ENCODE data around the gene GAREM1.

DNA sequence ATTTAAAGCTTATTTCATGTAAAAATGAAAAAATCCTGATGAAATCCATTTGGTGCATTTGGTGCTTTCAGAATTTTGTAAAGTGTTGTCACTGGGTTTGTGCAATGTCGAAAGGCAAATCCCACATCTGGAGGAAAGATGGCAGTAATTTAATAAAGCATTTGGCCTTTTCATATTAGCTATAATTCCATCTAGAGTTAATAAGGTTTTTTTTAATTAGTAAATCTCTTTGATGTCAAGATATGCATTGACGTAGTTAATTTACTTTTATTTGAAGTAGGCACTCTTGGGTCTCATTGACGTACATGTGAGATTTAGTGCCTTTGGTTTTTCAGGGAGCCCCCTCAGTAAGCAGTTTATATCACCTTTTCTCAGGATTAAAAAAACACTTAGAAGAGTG, 12.3 kb upstream of the GAREM1 start:
- TF ChIP-seq, protein P1, sequence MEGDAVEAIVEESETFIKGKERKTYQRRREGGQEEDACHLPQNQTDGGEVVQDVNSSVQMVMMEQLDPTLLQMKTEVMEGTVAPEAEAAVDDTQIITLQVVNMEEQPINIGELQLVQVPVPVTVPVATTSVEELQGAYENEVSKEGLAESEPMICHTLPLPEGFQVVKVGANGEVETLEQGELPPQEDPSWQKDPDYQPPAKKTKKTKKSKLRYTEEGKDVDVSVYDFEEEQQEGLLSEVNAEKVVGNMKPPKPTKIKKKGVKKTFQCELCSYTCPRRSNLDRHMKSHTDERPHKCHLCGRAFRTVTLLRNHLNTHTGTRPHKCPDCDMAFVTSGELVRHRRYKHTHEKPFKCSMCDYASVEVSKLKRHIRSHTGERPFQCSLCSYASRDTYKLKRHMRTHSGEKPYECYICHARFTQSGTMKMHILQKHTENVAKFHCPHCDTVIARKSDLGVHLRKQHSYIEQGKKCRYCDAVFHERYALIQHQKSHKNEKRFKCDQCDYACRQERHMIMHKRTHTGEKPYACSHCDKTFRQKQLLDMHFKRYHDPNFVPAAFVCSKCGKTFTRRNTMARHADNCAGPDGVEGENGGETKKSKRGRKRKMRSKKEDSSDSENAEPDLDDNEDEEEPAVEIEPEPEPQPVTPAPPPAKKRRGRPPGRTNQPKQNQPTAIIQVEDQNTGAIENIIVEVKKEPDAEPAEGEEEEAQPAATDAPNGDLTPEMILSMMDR (IDR thresholded peaks at IDR 0.05; ENCODE audit: low read depth, low read length) = no peak
- no peak for TF ChIP-seq EZH2phosphoT487 (IDR thresholded peaks at IDR 0.05; ENCODE audit: low read depth)
